MM.1S (cell line): ENCODE measurements around the gene ANKS1B.
A peak's percentile ranks its signal among the peaks of the same experiment; 100 is the strongest.

Experiments used
- DNase-seq: peaks from one replicate; pipeline ENCODE4 v3.0.0-alpha.2; 2015
- H2AFZ ChIP-seq: fragments of 300-600 bp; sonication (generic); 2 replicates; pipeline ENCODE4 v1.6.0; 2016; ENCODE audit warnings: antibody characterized with exemption, low read length
- H3F3A ChIP-seq: fragments of 300-600 bp; sonication (generic); 2 replicates; pipeline ENCODE4 v1.6.1; 2016; ENCODE audit warnings: mild to moderate bottlenecking, antibody characterized with exemption, low read length, moderate library complexity, mixed read lengths; ENCODE audit not compliant: insufficient read depth
- H3K27ac ChIP-seq: fragments of 300-600 bp; sonication (generic); 2 replicates; pipeline ENCODE4 v1.5.1; 2016; ENCODE audit warnings: mild to moderate bottlenecking, low read length
- H3K27me3 ChIP-seq: fragments of 300-600 bp; sonication (generic); replicated peaks from 2 replicates; pipeline ENCODE4 v1.6.0; 2016; ENCODE audit warnings: low read length; ENCODE audit not compliant: insufficient read depth
- H3K36me3 ChIP-seq: fragments of 300-600 bp; sonication (generic); replicated peaks from 2 replicates; pipeline ENCODE4 v1.6.1; 2016; ENCODE audit warnings: mild to moderate bottlenecking, low read length, mixed read lengths; ENCODE audit not compliant: insufficient read depth
- H3K4me1 ChIP-seq: fragments of 300-600 bp; sonication (generic); 2 replicates; pipeline ENCODE4 v1.6.1; 2016; ENCODE audit warnings: low read length, mixed read lengths
- H3K4me2 ChIP-seq: fragments of 300-600 bp; sonication (generic); 2 replicates; pipeline ENCODE4 v1.6.0; 2016; ENCODE audit warnings: low read depth, low read length
- H3K4me3 ChIP-seq: fragments of 300-600 bp; sonication (generic); 2 replicates; pipeline ENCODE4 v1.5.1; 2016; ENCODE audit warnings: low read length, mixed read lengths
- H3K79me2 ChIP-seq: fragments of 300-600 bp; sonication (generic); 2 replicates; pipeline ENCODE4 v1.6.1; 2016; ENCODE audit warnings: mixed run types, low read length, mixed read lengths
- H3K9ac ChIP-seq: fragments of 300-600 bp; sonication (generic); 2 replicates; pipeline ENCODE4 v1.6.1; 2016; ENCODE audit warnings: low read length, mixed read lengths
- H3K9me2 ChIP-seq: fragments of 300-600 bp; sonication (generic); replicated peaks from 2 replicates; pipeline ENCODE4 v1.6.1; 2016; ENCODE audit warnings: mild to moderate bottlenecking, low read length, mixed read lengths; ENCODE audit not compliant: insufficient read depth
- H3K9me3 ChIP-seq: fragments of 300-600 bp; sonication (generic); replicated peaks from 2 replicates; pipeline ENCODE4 v1.6.1; 2016; ENCODE audit warnings: mild to moderate bottlenecking, low read length, mixed read lengths; ENCODE audit not compliant: insufficient read depth
- H4K20me1 ChIP-seq: fragments of 300-600 bp; sonication (generic); 2 replicates; pipeline ENCODE4 v1.6.1; 2016; ENCODE audit warnings: mild to moderate bottlenecking, low read length, moderate library complexity, mixed read lengths; ENCODE audit not compliant: insufficient read depth
- EZH2 ChIP-seq: fragments of 300-600 bp; sonication (generic); optimal IDR thresholded peaks from 2 replicates; pipeline ENCODE3; 2017; ENCODE audit warnings: low read depth, mild to moderate bottlenecking, antibody characterized with exemption, low read length, mixed read lengths
- EZH2phosphoT487 ChIP-seq: fragments of 300-600 bp; sonication (generic); IDR thresholded peaks from 2 replicates; pipeline ENCODE4 v1.6.1; 2018; ENCODE audit warnings: antibody characterized with exemption, low read length
- TF ChIP-seq, protein P1 (sequence below): fragments of 300-600 bp; sonication (generic); IDR thresholded peaks from 2 replicates; pipeline ENCODE4 v1.5.1; 2016; ENCODE audit warnings: antibody characterized with exemption, low read length, mixed read lengths

Gene ANKS1B

DNA sequence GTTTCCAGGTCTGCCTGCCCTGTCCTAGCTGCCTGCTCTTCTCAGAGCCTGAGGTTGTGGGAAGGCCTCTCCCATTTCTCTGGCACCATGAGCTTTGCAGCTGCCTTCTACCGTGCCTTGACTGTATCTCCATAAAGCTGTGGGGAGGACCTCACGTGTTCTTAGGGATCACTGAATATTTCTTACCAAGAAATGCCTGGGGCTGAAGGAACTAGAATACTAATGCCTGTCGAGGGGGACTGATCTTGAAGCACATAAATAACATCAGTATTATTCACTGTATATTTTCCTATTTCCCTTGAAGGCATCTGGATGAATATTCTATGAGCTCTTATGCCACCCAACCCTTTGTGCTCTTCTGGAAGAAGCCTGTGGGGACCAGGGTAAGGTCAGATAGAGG lies 1236.3 kb downstream of the ANKS1B start:
- Histone ChIP-seq H3K27me3 (no peaks in the 10 kb centered on the region), H3F3A (no peaks in the 10 kb centered on the region), H3K9ac (no peak overlapping the region), H3K79me2 (no peaks in the 10 kb centered on the region), H3K27ac (no peak overlapping the region), H4K20me1 (no peaks in the 10 kb centered on the region), H3K9me3 (no peaks in the 10 kb centered on the region), H3K4me3 (no peak overlapping the region), H3K4me1 (0 out of 2 replicates have a peak, but pooled peaks cover 4% of the 10 kb centered on the region), H3K4me2 (no peak overlapping the region), H3K36me3 (no peaks in the 10 kb centered on the region), H2AFZ (no peak overlapping the region), H3K9me2 (no peaks in the 10 kb centered on the region)
- TF ChIP-seq EZH2: no peak
- TF ChIP-seq, protein P1, sequence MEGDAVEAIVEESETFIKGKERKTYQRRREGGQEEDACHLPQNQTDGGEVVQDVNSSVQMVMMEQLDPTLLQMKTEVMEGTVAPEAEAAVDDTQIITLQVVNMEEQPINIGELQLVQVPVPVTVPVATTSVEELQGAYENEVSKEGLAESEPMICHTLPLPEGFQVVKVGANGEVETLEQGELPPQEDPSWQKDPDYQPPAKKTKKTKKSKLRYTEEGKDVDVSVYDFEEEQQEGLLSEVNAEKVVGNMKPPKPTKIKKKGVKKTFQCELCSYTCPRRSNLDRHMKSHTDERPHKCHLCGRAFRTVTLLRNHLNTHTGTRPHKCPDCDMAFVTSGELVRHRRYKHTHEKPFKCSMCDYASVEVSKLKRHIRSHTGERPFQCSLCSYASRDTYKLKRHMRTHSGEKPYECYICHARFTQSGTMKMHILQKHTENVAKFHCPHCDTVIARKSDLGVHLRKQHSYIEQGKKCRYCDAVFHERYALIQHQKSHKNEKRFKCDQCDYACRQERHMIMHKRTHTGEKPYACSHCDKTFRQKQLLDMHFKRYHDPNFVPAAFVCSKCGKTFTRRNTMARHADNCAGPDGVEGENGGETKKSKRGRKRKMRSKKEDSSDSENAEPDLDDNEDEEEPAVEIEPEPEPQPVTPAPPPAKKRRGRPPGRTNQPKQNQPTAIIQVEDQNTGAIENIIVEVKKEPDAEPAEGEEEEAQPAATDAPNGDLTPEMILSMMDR: no peak
- no peak for TF ChIP-seq EZH2phosphoT487
- DNase-seq: no peak

DNA sequence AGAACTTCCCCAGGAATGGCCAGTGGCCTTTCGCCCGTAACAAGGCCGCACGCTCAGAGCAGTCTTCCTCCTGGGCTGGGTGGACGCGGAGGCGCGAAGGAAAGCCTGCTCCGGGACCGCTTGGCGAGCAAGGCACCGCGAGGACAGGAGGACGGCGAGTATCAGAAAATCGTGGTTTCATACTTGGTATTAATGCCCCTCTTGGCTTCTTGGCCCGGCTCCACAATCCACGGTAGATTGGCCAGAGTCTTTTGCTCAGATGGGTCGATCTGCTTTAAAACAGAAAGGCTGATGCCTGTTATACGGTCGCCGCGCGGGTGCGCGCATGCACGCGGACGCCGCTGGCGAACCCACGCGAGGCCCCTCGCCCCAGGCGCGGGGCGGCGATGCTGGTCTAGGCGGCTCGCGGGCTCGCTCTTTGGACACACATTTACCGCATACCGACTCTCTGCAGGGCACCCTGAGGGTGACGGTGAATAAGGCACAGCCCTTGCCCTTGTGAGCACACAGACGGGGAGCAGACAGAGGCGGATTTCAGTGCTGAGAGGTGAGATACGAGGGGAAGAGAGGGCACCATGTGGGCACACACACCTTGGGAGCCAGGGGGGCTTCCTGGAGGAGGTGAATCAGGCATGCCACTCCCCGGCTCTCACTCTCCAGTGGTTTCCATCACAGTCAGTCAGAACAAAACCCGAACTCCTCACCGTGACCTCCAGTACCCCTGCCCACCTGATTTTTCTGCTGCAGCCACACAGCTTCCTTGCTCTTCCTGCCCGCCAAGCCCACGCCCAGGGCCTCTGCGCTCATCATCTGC lies 1239.0 kb downstream of the ANKS1B start:
- Histone ChIP-seq H3K4me3 (peak overlapping the region; percentile 36), H3K4me2 (peak overlapping the region; percentile 48), H3F3A (no peaks in the 10 kb centered on the region), H3K36me3 (no peaks in the 10 kb centered on the region), H4K20me1 (no peaks in the 10 kb centered on the region), H3K9me3 (no peaks in the 10 kb centered on the region), H2AFZ (peak overlapping the region; percentile 53; the same call in 1 of the 2 replicates), H3K79me2 (no peaks in the 10 kb centered on the region), H3K9ac (no peak overlapping the region), H3K27me3 (no peaks in the 10 kb centered on the region), H3K27ac (no peak overlapping the region), H3K4me1 (0 out of 2 replicates have a peak, but pooled peaks cover 4% of the 10 kb centered on the region), H3K9me2 (no peaks in the 10 kb centered on the region)
- TF ChIP-seq EZH2phosphoT487 (no peak), EZH2 (no peak)
- TF ChIP-seq, protein P1: no peak
- no peak for DNase-seq

DNA sequence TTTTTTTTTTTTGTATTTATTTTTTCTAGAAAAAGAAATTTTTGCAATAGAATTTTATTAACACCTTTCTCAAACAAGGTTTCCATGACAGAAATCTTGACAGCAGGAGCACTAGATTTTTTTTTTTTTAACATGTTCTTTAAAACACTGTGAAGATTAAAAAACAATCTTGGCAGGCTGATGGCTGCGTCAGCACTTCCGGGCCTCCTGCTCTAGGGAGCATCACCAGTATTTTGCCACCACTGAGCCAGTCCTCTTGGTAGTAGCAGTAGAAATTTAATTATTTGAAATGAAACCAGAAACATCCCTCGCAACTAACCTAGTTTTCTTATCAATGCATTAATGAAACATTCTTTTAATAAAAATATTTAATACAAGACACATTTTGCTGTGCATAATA lies 1240.1 kb downstream of the ANKS1B start:
- Histone ChIP-seq H3K9me2 (no peaks in the 10 kb centered on the region), H3K4me1 (0 out of 2 replicates have a peak, but pooled peaks cover 4% of the 10 kb centered on the region), H3K9me3 (no peaks in the 10 kb centered on the region), H4K20me1 (no peaks in the 10 kb centered on the region), H3K79me2 (no peaks in the 10 kb centered on the region), H3K36me3 (no peaks in the 10 kb centered on the region), H3K27ac (no peak overlapping the region), H2AFZ (no peak overlapping the region), H3K27me3 (no peaks in the 10 kb centered on the region), H3K4me2 (peak overlapping the region; percentile 24), H3K4me3 (no peak overlapping the region), H3F3A (no peaks in the 10 kb centered on the region), H3K9ac (no peak overlapping the region)
- TF ChIP-seq EZH2: no peak
- peak; percentile 75 for DNase-seq

DNA sequence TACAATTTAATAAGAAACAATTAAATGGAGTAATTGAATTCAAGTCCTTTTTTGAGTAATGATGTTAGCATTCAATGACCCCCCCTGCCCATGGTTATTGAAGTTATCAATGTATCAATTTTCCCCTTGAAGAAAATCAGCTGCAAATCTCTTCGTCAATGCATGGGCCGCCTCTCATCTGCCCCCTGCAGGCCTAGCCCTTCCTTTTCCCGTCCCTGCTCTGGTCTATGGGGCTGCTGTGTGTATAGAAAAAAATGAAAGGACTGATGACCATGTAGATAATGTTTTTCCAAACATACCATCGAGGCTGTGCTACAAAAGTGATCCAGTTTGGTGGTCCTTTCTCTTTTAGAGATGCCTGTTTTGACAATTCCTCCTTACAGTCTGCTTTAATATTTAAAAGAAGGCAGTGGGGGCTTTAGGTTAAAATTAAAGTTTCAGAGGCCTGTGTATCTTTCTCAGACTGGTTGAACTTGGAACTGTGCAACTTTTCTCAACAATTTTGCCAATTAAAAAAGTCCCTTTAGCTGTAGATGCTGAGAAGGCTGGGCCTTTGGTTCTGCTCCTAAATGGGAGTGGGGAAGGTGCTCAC lies 1241.3 kb downstream of the ANKS1B start:
- no peaks in the 10 kb centered on the region for H3K27me3 ChIP-seq
- H3K79me2 ChIP-seq: no peaks in the 10 kb centered on the region
- no peak overlapping the region for H3K4me3 ChIP-seq
- 0 out of 2 replicates have a peak, but pooled peaks cover 4% of the 10 kb centered on the region for H3K4me1 ChIP-seq
- no peaks in the 10 kb centered on the region for H3K9me2 ChIP-seq
- no peak for TF ChIP-seq EZH2phosphoT487
- TF ChIP-seq, protein P1: peak; percentile 52
- no peak overlapping the region for H2AFZ ChIP-seq
- no peaks in the 10 kb centered on the region for H3K9me3 ChIP-seq
- H3K36me3 ChIP-seq: no peaks in the 10 kb centered on the region
- no peaks in the 10 kb centered on the region for H4K20me1 ChIP-seq
- H3F3A ChIP-seq: no peaks in the 10 kb centered on the region
- H3K4me2 ChIP-seq: no peak overlapping the region
- no peak overlapping the region for H3K9ac ChIP-seq
- H3K27ac ChIP-seq: no peak overlapping the region
- DNase-seq: no peak
